PC-9 (cell line): ENCODE results near the gene TBC1D22A.

Experiments
- EZH2 ChIP-seq: fragments of 200-600 bp; sonication (generic); IDR thresholded peaks from 2 replicates; pipeline ENCODE4 v1.8.0; 2017; ENCODE audit warnings: antibody characterized with exemption, low read depth
- TF ChIP-seq, protein P1 (sequence below): fragments of 200-600 bp; sonication (generic); conservative IDR thresholded peaks from 2 replicates; pipeline ENCODE4 v1.6.1; 2017; ENCODE audit warnings: mixed run types, antibody characterized with exemption, mild to moderate bottlenecking, moderate library complexity

DNA sequence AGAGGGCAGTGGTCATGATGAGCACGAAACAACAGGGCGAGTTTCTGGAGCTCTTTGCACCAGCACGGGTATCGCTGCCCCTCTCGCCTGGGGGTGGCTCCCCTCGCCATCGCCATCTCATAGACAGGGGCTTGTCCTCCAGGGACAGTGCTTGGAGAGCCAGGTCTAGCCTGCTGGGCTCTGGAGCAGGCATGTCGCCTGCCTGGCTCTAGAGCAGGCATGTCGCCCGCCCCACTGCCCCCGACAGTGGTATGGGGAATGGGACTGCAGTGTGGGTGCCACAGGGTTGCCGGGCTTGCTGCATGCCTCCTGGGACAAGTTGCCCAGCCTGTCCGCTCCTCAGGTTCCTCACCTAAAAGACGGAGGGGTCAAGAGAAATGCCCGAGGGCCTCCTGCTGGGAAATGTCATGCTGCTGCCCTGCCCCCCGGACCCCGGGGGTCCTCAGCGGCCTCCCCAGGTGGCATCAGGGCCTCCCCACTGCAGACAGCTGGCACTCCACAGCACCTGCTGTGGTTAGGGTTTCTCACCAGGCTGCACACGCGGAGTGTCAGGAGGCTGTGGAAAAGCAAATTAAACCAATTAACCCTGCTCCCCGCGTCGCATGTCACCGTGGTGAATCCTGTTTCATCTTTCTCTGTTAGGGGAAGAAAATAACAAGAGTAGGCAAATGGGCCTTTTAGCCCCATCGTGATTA lies 403.0 kb downstream of the TBC1D22A start:
- TF ChIP-seq, protein P1, sequence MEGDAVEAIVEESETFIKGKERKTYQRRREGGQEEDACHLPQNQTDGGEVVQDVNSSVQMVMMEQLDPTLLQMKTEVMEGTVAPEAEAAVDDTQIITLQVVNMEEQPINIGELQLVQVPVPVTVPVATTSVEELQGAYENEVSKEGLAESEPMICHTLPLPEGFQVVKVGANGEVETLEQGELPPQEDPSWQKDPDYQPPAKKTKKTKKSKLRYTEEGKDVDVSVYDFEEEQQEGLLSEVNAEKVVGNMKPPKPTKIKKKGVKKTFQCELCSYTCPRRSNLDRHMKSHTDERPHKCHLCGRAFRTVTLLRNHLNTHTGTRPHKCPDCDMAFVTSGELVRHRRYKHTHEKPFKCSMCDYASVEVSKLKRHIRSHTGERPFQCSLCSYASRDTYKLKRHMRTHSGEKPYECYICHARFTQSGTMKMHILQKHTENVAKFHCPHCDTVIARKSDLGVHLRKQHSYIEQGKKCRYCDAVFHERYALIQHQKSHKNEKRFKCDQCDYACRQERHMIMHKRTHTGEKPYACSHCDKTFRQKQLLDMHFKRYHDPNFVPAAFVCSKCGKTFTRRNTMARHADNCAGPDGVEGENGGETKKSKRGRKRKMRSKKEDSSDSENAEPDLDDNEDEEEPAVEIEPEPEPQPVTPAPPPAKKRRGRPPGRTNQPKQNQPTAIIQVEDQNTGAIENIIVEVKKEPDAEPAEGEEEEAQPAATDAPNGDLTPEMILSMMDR = no peak
- TF ChIP-seq EZH2 = no peak
